Transverse colon (tissue), 4 donors: ENCODE data around the gene FMR1NB. TPM values are rescaled to one million over a fixed set of nuclear protein-coding genes. Genes with fewer than 3 reads are reported as not detected.
A peak's percentile ranks its signal among the peaks of the same experiment; 100 is the strongest.

Experiments
- DNase-seq: peaks from one replicate; pipeline ENCODE4 v3.0.0-alpha.2; 2019
- H3K27ac ChIP-seq, 4 donors: fragments of 200-600 bp; sonication (generic); 2 replicates each; pipeline ENCODE4 v1.5.1; 2016 to 2018; ENCODE audit warnings: inconsistent platforms in 4 of 4
- H3K27me3 ChIP-seq: fragments of 200-600 bp; sonication (generic); 2 replicates; pipeline ENCODE4 v1.5.1; 2017; ENCODE audit warnings: inconsistent platforms
- H3K36me3 ChIP-seq, 4 donors: fragments of 200-600 bp; sonication (generic); 2 replicates each; pipeline ENCODE4 v1.5.1; 2017 to 2019; ENCODE audit warnings: inconsistent platforms in 4 of 4
- H3K4me1 ChIP-seq, 4 donors: fragments of 200-600 bp; sonication (generic); 2 replicates each; pipeline ENCODE4 v1.5.1; 2017 to 2020; ENCODE audit warnings: inconsistent platforms in 4 of 4
- H3K4me3 ChIP-seq, 4 donors: fragments of 200-600 bp; sonication (generic); 1 replicate in 1 of 4; 2 replicates in 3 of 4; pipeline versions ENCODE4 v1.5.1 to v1.6.1; 2017 to 2019; ENCODE audit warnings: inconsistent platforms in 4 of 4
- H3K9me3 ChIP-seq, 2 donors: fragments of 200-600 bp; sonication (generic); 2 replicates each; pipeline ENCODE4 v1.5.1; 2017 to 2019; ENCODE audit warnings: inconsistent platforms in 2 of 2
- EP300 ChIP-seq: sonication (generic); formaldehyde crosslinking; IDR thresholded peaks from one replicate; pipeline ENCODE4 v1.6.1; 2017; ENCODE audit warnings: antibody characterized with exemption, low read depth
- POLR2A ChIP-seq: fragments of 450-650 bp; IDR thresholded peaks from one replicate; pipeline ENCODE4 v1.6.1; 2016; ENCODE audit warnings: antibody characterized with exemption, mild to moderate bottlenecking, moderate library complexity
- POLR2AphosphoS5 ChIP-seq, 3 donors: sonication (generic); formaldehyde crosslinking; IDR thresholded peaks; one replicate each; pipeline ENCODE4 v1.6.1; 2016; ENCODE audit warnings: antibody characterized with exemption in 3 of 3
- WGBS, 2 donors: methylation state at CpG; one replicate each; pipeline ENCODE4 v1.1.5; 2018; ENCODE audit warnings: low coverage in 1 of 2; 5-methylcytosine and 5-hydroxymethylcytosine counted together
- in situ Hi-C, 4 donors: fragments of 200-750 bp; cut with MboI; loops; one replicate each; pipeline versions ENCODE4 v1.15.0 to v1.15.1; 2017; ENCODE audit warnings: low sequenced_read_pairs in 3 of 4, low pct_ligation_motif_present in 1 of 4, low pct_unique_long_range_greater_than_20kb in 1 of 4
- intact Hi-C: fragments of 100-400 bp; cut with DNase I; formaldehyde crosslinking; loops from one replicate; pipeline ENCODE4 v1.15.1; 2023; ENCODE audit warnings: low total_unique reads
- total RNA-seq, 4 donors: library from RNA; depleted of rRNA; stranded (reverse); fragments of >200 nt; gene quantifications; one replicate each; pipeline ENCODE4 v1.1.0, GENCODE V29; 2016
- TF ChIP-seq, protein P1 (sequence below), 5 experiments: fragments of 200-600 bp in 3 of 5; fragments of 450-650 bp in 2 of 5; sonication (generic) in 3 of 5; IDR thresholded peaks; 1 replicate in 2 of 5; 2 replicates in 3 of 5; pipeline ENCODE4 v1.5.1; 2016 to 2017; ENCODE audit warnings: antibody characterized with exemption in 5 of 5, inconsistent platforms in 3 of 5, mild to moderate bottlenecking in 2 of 5, moderate library complexity in 1 of 5

The FMR1NB gene
- total RNA-seq, 4 donors from 2014 or later = not detected

- TF ChIP-seq, protein P1, sequence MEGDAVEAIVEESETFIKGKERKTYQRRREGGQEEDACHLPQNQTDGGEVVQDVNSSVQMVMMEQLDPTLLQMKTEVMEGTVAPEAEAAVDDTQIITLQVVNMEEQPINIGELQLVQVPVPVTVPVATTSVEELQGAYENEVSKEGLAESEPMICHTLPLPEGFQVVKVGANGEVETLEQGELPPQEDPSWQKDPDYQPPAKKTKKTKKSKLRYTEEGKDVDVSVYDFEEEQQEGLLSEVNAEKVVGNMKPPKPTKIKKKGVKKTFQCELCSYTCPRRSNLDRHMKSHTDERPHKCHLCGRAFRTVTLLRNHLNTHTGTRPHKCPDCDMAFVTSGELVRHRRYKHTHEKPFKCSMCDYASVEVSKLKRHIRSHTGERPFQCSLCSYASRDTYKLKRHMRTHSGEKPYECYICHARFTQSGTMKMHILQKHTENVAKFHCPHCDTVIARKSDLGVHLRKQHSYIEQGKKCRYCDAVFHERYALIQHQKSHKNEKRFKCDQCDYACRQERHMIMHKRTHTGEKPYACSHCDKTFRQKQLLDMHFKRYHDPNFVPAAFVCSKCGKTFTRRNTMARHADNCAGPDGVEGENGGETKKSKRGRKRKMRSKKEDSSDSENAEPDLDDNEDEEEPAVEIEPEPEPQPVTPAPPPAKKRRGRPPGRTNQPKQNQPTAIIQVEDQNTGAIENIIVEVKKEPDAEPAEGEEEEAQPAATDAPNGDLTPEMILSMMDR (IDR thresholded peaks at IDR 0.05) = no peak
- no peak for TF ChIP-seq EP300
- TF ChIP-seq POLR2AphosphoS5 (IDR thresholded peaks at IDR 0.05) = no peak
- TF ChIP-seq POLR2A = no peak
- DNase-seq = no peak
- in situ Hi-C loops = loop anchor here in 2 of 4 donors (25.0 kb wide), 2 partner anchors 1244 to 1419 kb away; no protein-coding TSS in a partner anchor
Observed at GRCh38 chrX:148043271-148043855, 62.2 kb downstream of the FMR1NB start.

DNA sequence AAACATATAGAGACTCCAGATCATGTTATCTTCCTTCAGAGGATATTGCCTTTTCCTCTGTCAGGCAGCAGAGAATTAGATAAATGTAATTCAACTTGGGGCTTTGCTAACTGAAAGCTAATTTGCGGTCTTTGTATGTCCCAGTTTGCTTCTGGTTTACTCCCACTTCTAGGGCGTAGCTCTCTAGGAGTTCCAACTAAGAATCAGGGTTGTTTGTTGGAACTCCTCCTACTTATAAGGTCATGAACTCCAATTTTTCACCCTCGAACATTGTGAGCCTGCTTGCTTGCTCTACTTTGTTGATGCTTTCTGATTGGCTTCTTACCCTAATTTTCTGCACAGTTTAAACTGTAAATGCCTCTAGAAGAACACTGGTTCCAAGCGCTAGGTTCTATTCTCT lies 66.1 kb downstream of the FMR1NB start:
- 61% methylated on average over 4 of the region's 4 CpGs; no CpG with 5 or more reads in 1 of the 2 donors for WGBS, 2 donors
- H3K4me1 ChIP-seq = no peaks in the 10 kb centered on the region
- no peak for TF ChIP-seq POLR2A
- H3K27ac ChIP-seq = no peak overlapping the region
- no peaks in the 10 kb centered on the region for H3K27me3 ChIP-seq
- in situ Hi-C loops = loop anchor here in 2 of 4 donors (25.0 kb wide), 2 partner anchors 1240 to 1415 kb away; no protein-coding TSS in a partner anchor
- no peak for DNase-seq
- no peaks in the 10 kb centered on the region for H3K9me3 ChIP-seq
- intact Hi-C loops = no loop called here
- no peaks in the 10 kb centered on the region for H3K36me3 ChIP-seq
- H3K4me3 ChIP-seq = no peak overlapping the region

More at GRCh38 chrX:148043271-148043855, 62.2 kb downstream of the FMR1NB start:
- H3K4me3 ChIP-seq = no peak overlapping the region
- H3K27me3 ChIP-seq = no peaks in the 10 kb centered on the region
- no peaks in the 10 kb centered on the region for H3K4me1 ChIP-seq
- H3K36me3 ChIP-seq = no peaks in the 10 kb centered on the region
- H3K27ac ChIP-seq = no peak overlapping the region
- intact Hi-C loops = no loop called here
- WGBS, 2 donors = 89% methylated on average over 2 of the region's 2 CpGs; no CpG with 5 or more reads in 1 of the 2 donors
- H3K9me3 ChIP-seq = no peaks in the 10 kb centered on the region

GRCh38 chrX:148049441-148049840 lies 68.3 kb downstream of the FMR1NB start:
- H3K36me3 ChIP-seq = no peaks in the 10 kb centered on the region
- in situ Hi-C loops (loop anchor here in 2 of 4 donors (25.0 kb wide), 2 partner anchors 1238 to 1413 kb away; no protein-coding TSS in a partner anchor), intact Hi-C loops (no loop called here)
- H3K27ac ChIP-seq = no peak overlapping the region
- H3K27me3 ChIP-seq = no peaks in the 10 kb centered on the region
- no peak for TF ChIP-seq POLR2AphosphoS5 (IDR thresholded peaks at IDR 0.05)
- TF ChIP-seq, protein P1 (IDR thresholded peaks at IDR 0.05) = peak; percentile 18 to 51 (median 34)
- TF ChIP-seq EP300 = no peak
- no peak for DNase-seq
- H3K4me3 ChIP-seq = no peak overlapping the region
- no peaks in the 10 kb centered on the region for H3K9me3 ChIP-seq
- H3K4me1 ChIP-seq = no peaks in the 10 kb centered on the region
- 0 to 29% methylated on average over 1 to 4 of the region's 4 CpGs for WGBS, 2 donors

GRCh38 chrX:148051973-148052372 lies 70.8 kb downstream of the FMR1NB start:
- DNase-seq = no peak
- Histone ChIP-seq H3K27ac (no peak overlapping the region), H3K4me3 (no peak overlapping the region), H3K4me1 (no peaks in the 10 kb centered on the region), H3K9me3 (no peaks in the 10 kb centered on the region), H3K27me3 (no peaks in the 10 kb centered on the region), H3K36me3 (no peaks in the 10 kb centered on the region)
- intact Hi-C loops (no loop called here), in situ Hi-C loops (no loop called here)
- 81 to 88% methylated on average over 5 to 35 of the region's 35 CpGs for WGBS, 2 donors
- TF ChIP-seq POLR2AphosphoS5 (IDR thresholded peaks at IDR 0.05) (no peak), EP300 (no peak), POLR2A (no peak)
- TF ChIP-seq, protein P1 (IDR thresholded peaks at IDR 0.05) = no peak
